SK-N-SH treated with all-trans-retinoic acid at 6 μM for 48 hours (cell line): ENCODE measurements around the gene CAB39L.

Source experiments
- ATAC-seq: fragments of 200-7000 bp; cut with Tn5 transposase; 3 replicates; pipeline ENCODE4 v1.9.1; 2020; ENCODE audit warnings: mild to moderate bottlenecking, moderate library complexity
- ARNTL ChIP-seq: fragments of 450-650 bp; formaldehyde crosslinking; IDR thresholded peaks from 2 replicates; pipeline ENCODE4 v1.5.0; 2020; ENCODE audit warnings: low read depth, mild to moderate bottlenecking, moderate library complexity, borderline replicate concordance
- BACH2 ChIP-seq: fragments of 250-450 bp; sonication (Bioruptor Pico); IDR thresholded peaks from 2 replicates; pipeline ENCODE4 v1.9.0; 2021; ENCODE audit warnings: mild to moderate bottlenecking, borderline replicate concordance
- CREB5 ChIP-seq: fragments of 250-450 bp; sonication (Bioruptor Pico); IDR thresholded peaks from 2 replicates; pipeline ENCODE4 v1.5.1; 2020; ENCODE audit warnings: low read depth, mild to moderate bottlenecking, moderate library complexity
- CSDC2 ChIP-seq: fragments of 250-450 bp; sonication (Bioruptor Pico); IDR thresholded peaks from 2 replicates; pipeline ENCODE4 v1.5.0; 2020; ENCODE audit warnings: mild to moderate bottlenecking, moderate library complexity
- CSRNP3 ChIP-seq: fragments of 250-450 bp; sonication (Bioruptor Pico); IDR thresholded peaks from 2 replicates; pipeline ENCODE4 v1.5.1; 2021; ENCODE audit warnings: mild to moderate bottlenecking, moderate library complexity
- ISL1 ChIP-seq: fragments of 250-450 bp; sonication (Bioruptor Pico); IDR thresholded peaks from 2 replicates; pipeline ENCODE4 v2.1.2; 2022; ENCODE audit warnings: mild to moderate bottlenecking, moderate library complexity
- OSR1 ChIP-seq: fragments of 250-450 bp; sonication (Bioruptor Pico); IDR thresholded peaks from 2 replicates; pipeline ENCODE4 v1.8.0; 2022; ENCODE audit warnings: moderate library complexity, mild to moderate bottlenecking, inconsistent platforms
- PATZ1 ChIP-seq: fragments of 250-450 bp; sonication (Bioruptor Pico); IDR thresholded peaks from 2 replicates; pipeline ENCODE4 v1.8.0; 2020; ENCODE audit warnings: mild to moderate bottlenecking, moderate library complexity, borderline replicate concordance
- POU6F1 ChIP-seq: fragments of 250-450 bp; sonication (Bioruptor Pico); IDR thresholded peaks from 2 replicates; pipeline ENCODE4 v1.8.0; 2021; ENCODE audit warnings: low read depth, mild to moderate bottlenecking, moderate library complexity, borderline replicate concordance
- PPARA ChIP-seq: fragments of 250-450 bp; sonication (Bioruptor Pico); IDR thresholded peaks from 2 replicates; pipeline ENCODE4 v1.5.0; 2020; ENCODE audit warnings: mild to moderate bottlenecking, borderline replicate concordance
- RARB ChIP-seq: fragments of 250-450 bp; sonication (Bioruptor Pico); IDR thresholded peaks from 2 replicates; pipeline ENCODE4 v1.8.0; 2021; ENCODE audit warnings: mild to moderate bottlenecking, moderate library complexity
- SNAI2 ChIP-seq: fragments of 250-450 bp; sonication (Bioruptor Pico); IDR thresholded peaks from 2 replicates; pipeline ENCODE4 v1.5.0; 2020; ENCODE audit warnings: mild to moderate bottlenecking, moderate library complexity
- TCF4 ChIP-seq: fragments of 250-450 bp; sonication (Bioruptor Pico); IDR thresholded peaks from 2 replicates; pipeline ENCODE4 v1.8.0; 2021; ENCODE audit warnings: mild to moderate bottlenecking, moderate library complexity, borderline replicate concordance
- TOX ChIP-seq: fragments of 250-450 bp; sonication (Bioruptor Pico); IDR thresholded peaks from 2 replicates; pipeline ENCODE4 v1.8.0; 2021; ENCODE audit warnings: mild to moderate bottlenecking, moderate library complexity, borderline replicate concordance
- TSHZ2 ChIP-seq: fragments of 250-450 bp; sonication (Bioruptor Pico); IDR thresholded peaks from 2 replicates; pipeline ENCODE4 v1.5.0; 2020; ENCODE audit warnings: mild to moderate bottlenecking, moderate library complexity
- ZC3H10 ChIP-seq: fragments of 250-450 bp; sonication (Bioruptor Pico); IDR thresholded peaks from 2 replicates; pipeline ENCODE4 v1.5.1; 2021; ENCODE audit warnings: mild to moderate bottlenecking, moderate library complexity
- ZFP3 ChIP-seq: fragments of 250-450 bp; sonication (Bioruptor Pico); IDR thresholded peaks from 2 replicates; pipeline ENCODE4 v1.5.0; 2020; ENCODE audit warnings: mild to moderate bottlenecking, moderate library complexity
- ZFP30 ChIP-seq: fragments of 450-650 bp; formaldehyde crosslinking; IDR thresholded peaks from 2 replicates; pipeline ENCODE4 v1.5.0; 2022; ENCODE audit warnings: mild to moderate bottlenecking, moderate library complexity
- ZNF565 ChIP-seq: fragments of 450-650 bp; formaldehyde crosslinking; conservative IDR thresholded peaks from 2 replicates; pipeline ENCODE4 v1.5.0; 2020; ENCODE audit warnings: low read depth, mild to moderate bottlenecking, moderate library complexity
- ZNF70 ChIP-seq: fragments of 450-650 bp; formaldehyde crosslinking; IDR thresholded peaks from 2 replicates; pipeline ENCODE4 v1.5.0; 2020; ENCODE audit warnings: mild to moderate bottlenecking, moderate library complexity

Gene CAB39L

GRCh38 chr13:49287995-49288394 lies 155.9 kb downstream of the CAB39L start:
- no peak for ATAC-seq
- TF ChIP-seq CSDC2 (CRISPR knock-in tag) (no peak), ZNF70 (CRISPR knock-in tag) (no peak), BACH2 (CRISPR knock-in tag) (no peak), PATZ1 (no peak), TCF4 (CRISPR knock-in tag) (no peak), TSHZ2 (CRISPR knock-in tag) (no peak), PPARA (no peak), ZC3H10 (no peak), ZNF565 (CRISPR knock-in tag) (no peak), ISL1 (no peak), ARNTL (no peak), CREB5 (CRISPR knock-in tag) (no peak), OSR1 (CRISPR knock-in tag) (no peak), TOX (CRISPR knock-in tag) (no peak), POU6F1 (no peak), SNAI2 (CRISPR knock-in tag) (no peak)

GRCh38 chr13:49279885-49280284 lies 164.0 kb downstream of the CAB39L start:
- ATAC-seq = no peak
- no peak for TF ChIP-seq ZFP30

- TF ChIP-seq ZFP3 (CRISPR knock-in tag) = no peak
- no peak for TF ChIP-seq BACH2 (CRISPR knock-in tag)
- no peak for TF ChIP-seq PPARA
- no peak for TF ChIP-seq ARNTL
- no peak for TF ChIP-seq CSDC2 (CRISPR knock-in tag)
- no peak for TF ChIP-seq POU6F1
- no peak for TF ChIP-seq PATZ1
- no peak for TF ChIP-seq TSHZ2 (CRISPR knock-in tag)
- TF ChIP-seq TOX (CRISPR knock-in tag) = no peak
- TF ChIP-seq ZC3H10 = no peak
- TF ChIP-seq CSRNP3 = no peak
- TF ChIP-seq SNAI2 (CRISPR knock-in tag) = no peak
- TF ChIP-seq ISL1 = no peak
- no peak for TF ChIP-seq ZNF70 (CRISPR knock-in tag)
- no peak for TF ChIP-seq OSR1 (CRISPR knock-in tag)
- TF ChIP-seq RARB (CRISPR knock-in tag) = no peak
- TF ChIP-seq TCF4 (CRISPR knock-in tag) = no peak
- ATAC-seq = no peak
These were observed 164.8 kb downstream of the CAB39L start for GRCh38 chr13:49279112-49279511.
